ENCODE measurements around the gene TJP3.

DNA sequence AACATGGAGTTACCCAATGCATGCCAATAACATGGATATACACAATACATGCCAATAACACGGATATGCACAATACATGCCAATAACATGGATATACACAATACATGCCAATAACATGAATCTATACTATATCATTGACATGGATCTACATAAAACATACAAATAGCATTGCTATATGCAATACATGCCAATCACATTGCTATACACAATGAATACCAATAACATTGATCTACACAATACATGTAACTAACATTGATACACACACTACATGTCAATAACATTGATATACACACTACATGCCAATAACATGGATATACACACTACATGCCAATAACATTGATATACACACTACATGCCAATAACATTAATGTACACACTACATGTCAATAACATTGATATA lies 7.0 kb upstream of the TJP3 start:
- TF ChIP-seq POLR2A (IDR thresholded peaks at IDR 0.05): no peak
- TF ChIP-seq, protein P1, sequence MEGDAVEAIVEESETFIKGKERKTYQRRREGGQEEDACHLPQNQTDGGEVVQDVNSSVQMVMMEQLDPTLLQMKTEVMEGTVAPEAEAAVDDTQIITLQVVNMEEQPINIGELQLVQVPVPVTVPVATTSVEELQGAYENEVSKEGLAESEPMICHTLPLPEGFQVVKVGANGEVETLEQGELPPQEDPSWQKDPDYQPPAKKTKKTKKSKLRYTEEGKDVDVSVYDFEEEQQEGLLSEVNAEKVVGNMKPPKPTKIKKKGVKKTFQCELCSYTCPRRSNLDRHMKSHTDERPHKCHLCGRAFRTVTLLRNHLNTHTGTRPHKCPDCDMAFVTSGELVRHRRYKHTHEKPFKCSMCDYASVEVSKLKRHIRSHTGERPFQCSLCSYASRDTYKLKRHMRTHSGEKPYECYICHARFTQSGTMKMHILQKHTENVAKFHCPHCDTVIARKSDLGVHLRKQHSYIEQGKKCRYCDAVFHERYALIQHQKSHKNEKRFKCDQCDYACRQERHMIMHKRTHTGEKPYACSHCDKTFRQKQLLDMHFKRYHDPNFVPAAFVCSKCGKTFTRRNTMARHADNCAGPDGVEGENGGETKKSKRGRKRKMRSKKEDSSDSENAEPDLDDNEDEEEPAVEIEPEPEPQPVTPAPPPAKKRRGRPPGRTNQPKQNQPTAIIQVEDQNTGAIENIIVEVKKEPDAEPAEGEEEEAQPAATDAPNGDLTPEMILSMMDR (IDR thresholded peaks at IDR 0.05): no peak
